Hepatocyte (in vitro differentiated cells): ENCODE measurements around the gene PARP12. TPM values are rescaled to one million over a fixed set of nuclear protein-coding genes. Genes with fewer than 3 reads are reported as not detected.

Source experiments
- DNase-seq: peaks from one replicate; pipeline ENCODE4 v3.0.0-alpha.2; 2016; ENCODE audit warnings: low spot score
- H2AFZ ChIP-seq: fragments of 200-600 bp; sonication (generic); 2 replicates; pipeline ENCODE4 v1.6.0; 2016; ENCODE audit warnings: antibody characterized with exemption, mild to moderate bottlenecking
- H3K27ac ChIP-seq: fragments of 200-600 bp; sonication (generic); 2 replicates; pipeline ENCODE4 v1.5.1; 2016; ENCODE audit warnings: mild to moderate bottlenecking
- H3K27me3 ChIP-seq: fragments of 200-600 bp; sonication (generic); 2 replicates; pipeline ENCODE4 v1.6.1; 2016
- H3K36me3 ChIP-seq: fragments of 200-600 bp; sonication (generic); replicated peaks from 2 replicates; pipeline ENCODE4 v1.5.1; 2016; ENCODE audit warnings: low read depth; ENCODE audit not compliant: insufficient read depth
- H3K4me1 ChIP-seq: fragments of 200-600 bp; sonication (generic); 2 replicates; pipeline ENCODE4 v1.5.1; 2016; ENCODE audit warnings: mild to moderate bottlenecking, moderate library complexity; ENCODE audit not compliant: insufficient read depth
- H3K4me2 ChIP-seq: fragments of 200-600 bp; sonication (generic); 2 replicates; pipeline ENCODE4 v1.6.0; 2016
- H3K4me3 ChIP-seq: fragments of 200-600 bp; sonication (generic); 2 replicates; pipeline ENCODE4 v1.5.1; 2016; ENCODE audit warnings: mild to moderate bottlenecking
- H3K79me2 ChIP-seq: fragments of 200-600 bp; sonication (generic); 2 replicates; pipeline ENCODE4 v1.6.0; 2017; ENCODE audit warnings: mild to moderate bottlenecking
- H3K9me2 ChIP-seq: fragments of 200-600 bp; sonication (generic); replicated peaks from 2 replicates; pipeline ENCODE4 v1.6.0; 2017; ENCODE audit warnings: mild to moderate bottlenecking; ENCODE audit not compliant: insufficient read depth
- H3K9me3 ChIP-seq: fragments of 200-600 bp; sonication (generic); 2 replicates; pipeline ENCODE4 v1.5.1; 2016; ENCODE audit warnings: low read depth, mild to moderate bottlenecking
- H4K20me1 ChIP-seq: fragments of 200-600 bp; sonication (generic); 2 replicates; pipeline ENCODE4 v1.6.0; 2016; ENCODE audit warnings: mild to moderate bottlenecking; ENCODE audit not compliant: insufficient read depth, poor library complexity, severe bottlenecking
- CTCF ChIP-seq: fragments of 200-600 bp; sonication (generic); IDR thresholded peaks from 2 replicates; pipeline ENCODE4 v1.5.1; 2016; ENCODE audit warnings: antibody characterized with exemption, mild to moderate bottlenecking; ENCODE audit not compliant: poor library complexity
- EZH2 ChIP-seq: fragments of 200-600 bp; sonication (generic); IDR thresholded peaks from 2 replicates; pipeline ENCODE4 v1.6.1; 2016; ENCODE audit warnings: antibody characterized with exemption, mild to moderate bottlenecking, borderline replicate concordance
- EZH2phosphoT487 ChIP-seq: fragments of 200-600 bp; sonication (generic); IDR thresholded peaks from one replicate; pipeline ENCODE4 v1.6.1; 2018; ENCODE audit warnings: antibody characterized with exemption, mild to moderate bottlenecking, low read depth, moderate library complexity; ENCODE audit not compliant: unreplicated experiment, severe bottlenecking
- WGBS: methylation state at CpG from one replicate; pipeline ENCODE4 v1.1.6; 2016; ENCODE audit warnings: low lambda C conversion rate; ENCODE audit errors: missing lambda C conversion rate; 5-methylcytosine and 5-hydroxymethylcytosine counted together
- polyA plus RNA-seq: library from polyadenylated mRNA; unstranded; fragments of >200 nt; fragmentation: Nextera tagmentation; extraction: Ambion mirVana; gene quantifications from 2 replicates; pipeline ENCODE4 v1.2.1, GENCODE V29; 2016
- small RNA-seq: library from RNA; depleted of rRNA; stranded (forward); fragments of <200 nt; gene quantifications from one replicate; pipeline ENCODE3, GENCODE V24; 2014
- total RNA-seq: library from RNA; depleted of rRNA; stranded (reverse); fragments of >200 nt; gene quantifications from 2 replicates; pipeline ENCODE4 v1.2.3, GENCODE V29; 2014

The PARP12 gene
- total and polyA plus RNA-seq, 2 experiments from 2014 or later: 11.2 to 14.0 TPM

GRCh38 chr7:139976838-139977656 lies 85.7 kb downstream of the PARP12 start:
- Histone ChIP-seq H3K79me2 (no peaks in the 10 kb centered on the region), H3K27me3 (no peaks in the 10 kb centered on the region), H2AFZ (no peak overlapping the region), H3K9me3 (no peaks in the 10 kb centered on the region), H3K36me3 (no peaks in the 10 kb centered on the region), H3K4me1 (no peaks in the 10 kb centered on the region), H3K9me2 (no peaks in the 10 kb centered on the region), H3K4me3 (no peak overlapping the region), H3K27ac (no peak overlapping the region), H4K20me1 (no peaks in the 10 kb centered on the region), H3K4me2 (no peak overlapping the region)
- WGBS: 87% methylated on average over 17 of the region's 17 CpGs
- DNase-seq: no peak
- TF ChIP-seq CTCF (no peak), EZH2phosphoT487 (no peak), EZH2 (no peak)

- TF ChIP-seq EZH2 (no peak), CTCF (no peak), EZH2phosphoT487 (no peak)
- no peak overlapping the region for H3K4me2 ChIP-seq
- H2AFZ ChIP-seq: no peak overlapping the region
- WGBS: 89% methylated on average over 11 of the region's 11 CpGs
- no peaks in the 10 kb centered on the region for H3K4me1 ChIP-seq
- H3K36me3 ChIP-seq: no peaks in the 10 kb centered on the region
- H3K9me2 ChIP-seq: no peaks in the 10 kb centered on the region
- no peaks in the 10 kb centered on the region for H3K79me2 ChIP-seq
- no peak overlapping the region for H3K4me3 ChIP-seq
- H3K27me3 ChIP-seq: no peaks in the 10 kb centered on the region
- H3K27ac ChIP-seq: no peak overlapping the region
- H4K20me1 ChIP-seq: no peaks in the 10 kb centered on the region
- no peak for DNase-seq
- no peaks in the 10 kb centered on the region for H3K9me3 ChIP-seq
These were observed 86.5 kb downstream of the PARP12 start for GRCh38 chr7:139976055-139976837.

GRCh38 chr7:139974179-139974811 lies 88.5 kb downstream of the PARP12 start:
- Histone ChIP-seq H3K4me3 (no peak overlapping the region), H2AFZ (no peak overlapping the region), H3K9me2 (no peaks in the 10 kb centered on the region), H4K20me1 (no peaks in the 10 kb centered on the region), H3K9me3 (no peaks in the 10 kb centered on the region), H3K27ac (no peak overlapping the region), H3K36me3 (no peaks in the 10 kb centered on the region), H3K4me2 (no peak overlapping the region), H3K4me1 (no peaks in the 10 kb centered on the region), H3K79me2 (no peaks in the 10 kb centered on the region), H3K27me3 (no peaks in the 10 kb centered on the region)
- 95% methylated on average over 13 of the region's 13 CpGs for WGBS
- no peak for DNase-seq
- TF ChIP-seq EZH2phosphoT487 (no peak), CTCF (no peak), EZH2 (no peak)

Small RNA genes within 50 kb of the gene (small RNA-seq; reads per million reads assigned to genes)
- not detected for gene RF00019

Other genes with a start within 250 kb of the PARP12 start
- gene TBXAS1, start 233.7 kb downstream of the PARP12 start, total RNA-seq: 4.7 and 11.5 TPM in 2 replicates
- gene TBXAS1, start 233.7 kb downstream of the PARP12 start, polyA plus RNA-seq: 3.9 and 4.1 TPM in 2 replicates
- 5.5 and 7.0 TPM in 2 replicates for gene KDM7A, start 114.0 kb upstream of the PARP12 start, total RNA-seq
- 0.75 and 1.4 TPM in 2 replicates for gene KDM7A, start 114.0 kb upstream of the PARP12 start, polyA plus RNA-seq